ENCODE data around the gene DZIP3.

Gene DZIP3, protein sequence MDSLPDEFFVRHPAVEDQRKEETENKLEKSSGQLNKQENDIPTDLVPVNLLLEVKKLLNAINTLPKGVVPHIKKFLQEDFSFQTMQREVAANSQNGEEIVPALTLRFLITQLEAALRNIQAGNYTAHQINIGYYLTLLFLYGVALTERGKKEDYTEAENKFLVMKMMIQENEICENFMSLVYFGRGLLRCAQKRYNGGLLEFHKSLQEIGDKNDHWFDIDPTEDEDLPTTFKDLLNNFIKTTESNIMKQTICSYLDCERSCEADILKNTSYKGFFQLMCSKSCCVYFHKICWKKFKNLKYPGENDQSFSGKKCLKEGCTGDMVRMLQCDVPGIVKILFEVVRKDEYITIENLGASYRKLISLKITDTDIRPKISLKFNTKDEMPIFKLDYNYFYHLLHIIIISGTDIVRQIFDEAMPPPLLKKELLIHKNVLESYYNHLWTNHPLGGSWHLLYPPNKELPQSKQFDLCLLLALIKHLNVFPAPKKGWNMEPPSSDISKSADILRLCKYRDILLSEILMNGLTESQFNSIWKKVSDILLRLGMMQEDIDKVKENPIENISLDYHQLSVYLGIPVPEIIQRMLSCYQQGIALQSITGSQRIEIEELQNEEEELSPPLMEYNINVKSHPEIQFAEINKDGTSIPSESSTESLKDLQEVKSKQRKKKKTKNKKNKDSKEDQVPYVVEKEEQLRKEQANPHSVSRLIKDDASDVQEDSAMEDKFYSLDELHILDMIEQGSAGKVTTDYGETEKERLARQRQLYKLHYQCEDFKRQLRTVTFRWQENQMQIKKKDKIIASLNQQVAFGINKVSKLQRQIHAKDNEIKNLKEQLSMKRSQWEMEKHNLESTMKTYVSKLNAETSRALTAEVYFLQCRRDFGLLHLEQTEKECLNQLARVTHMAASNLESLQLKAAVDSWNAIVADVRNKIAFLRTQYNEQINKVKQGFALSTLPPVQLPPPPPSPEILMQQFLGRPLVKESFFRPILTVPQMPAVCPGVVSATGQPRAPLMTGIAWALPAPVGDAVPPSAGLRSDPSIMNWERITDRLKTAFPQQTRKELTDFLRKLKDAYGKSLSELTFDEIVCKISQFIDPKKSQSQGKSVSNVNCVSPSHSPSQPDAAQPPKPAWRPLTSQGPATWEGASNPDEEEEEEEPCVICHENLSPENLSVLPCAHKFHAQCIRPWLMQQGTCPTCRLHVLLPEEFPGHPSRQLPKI

DNA sequence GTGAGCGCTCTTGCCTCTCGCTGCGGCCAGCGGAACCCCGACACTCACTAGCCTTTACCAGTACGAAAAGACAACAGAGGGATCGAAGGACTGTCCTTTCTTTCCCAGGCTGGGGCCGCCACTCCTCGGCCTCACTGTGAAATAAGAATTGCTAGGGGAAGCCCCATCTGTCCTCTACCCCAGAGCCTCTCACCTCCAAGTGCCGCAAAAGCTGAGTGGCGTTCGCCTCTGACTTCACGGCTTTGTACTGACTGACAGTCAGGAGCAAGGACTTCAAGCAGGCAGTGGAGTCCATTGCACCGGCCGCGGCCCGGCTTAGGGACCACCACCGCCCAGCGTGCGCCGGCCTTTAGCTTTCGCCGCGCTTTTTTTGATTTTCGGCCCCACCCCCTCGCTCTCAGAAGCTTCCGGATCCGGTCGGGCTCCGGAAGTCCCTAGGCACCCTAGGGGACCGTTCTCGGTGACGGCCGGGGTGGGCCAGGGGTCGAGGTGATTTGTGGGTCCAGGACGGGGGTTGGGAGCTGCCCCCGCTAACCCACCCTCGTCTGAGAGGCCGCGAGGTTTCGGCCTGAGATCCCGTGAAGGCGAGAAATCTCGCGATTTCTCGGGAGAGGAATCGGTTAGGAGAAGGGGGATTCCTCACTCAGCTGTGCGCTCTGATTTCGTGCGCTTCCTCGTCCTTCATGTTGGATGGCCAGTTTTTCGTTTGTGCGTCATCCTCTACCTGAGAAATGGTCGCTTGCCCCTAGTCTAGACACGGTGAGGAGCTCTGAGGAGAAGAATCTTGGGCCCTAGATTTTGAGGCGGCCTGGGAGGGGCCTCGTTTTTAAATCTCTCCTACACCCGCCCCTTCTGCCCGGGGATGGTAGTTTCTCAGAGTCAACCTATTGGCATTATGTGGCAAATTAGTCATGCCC, at the start of gene DZIP3, which contains the start of gene CIP2A:
Gene DZIP3 (plus strand): TSS at position 642 of the 917 bp plus-strand sequence. CDS start 15,685 bp downstream, outside the sequence.
Gene CIP2A (minus strand): TSS at position 358 of the 917 bp plus-strand sequence. CDS start 63 bp downstream, at position 295.
- DNase-seq (ENCODE audit: low spot score in 2 of 2) (peak; percentile 77 to 86), ATAC-seq (replicated peaks; ENCODE audit: extremely low read depth, poor library complexity, severe bottlenecking) (peak; percentile 80)
- Mint-ChIP-seq H3K4me1 (peaks cover 37% of the 10 kb centered on the region), H3K27me3 (no peaks in the 10 kb centered on the region), H3K4me3 (peak within 1 kb of the TSS; percentile 93), H3K9me3 (no peaks in the 10 kb centered on the region), H3K36me3 (ENCODE audit: insufficient read depth) (peaks cover 14% of the 10 kb centered on the region), H3K27ac (ENCODE audit: low read depth) (peak within 1 kb of the TSS; percentile 98)

DNA sequence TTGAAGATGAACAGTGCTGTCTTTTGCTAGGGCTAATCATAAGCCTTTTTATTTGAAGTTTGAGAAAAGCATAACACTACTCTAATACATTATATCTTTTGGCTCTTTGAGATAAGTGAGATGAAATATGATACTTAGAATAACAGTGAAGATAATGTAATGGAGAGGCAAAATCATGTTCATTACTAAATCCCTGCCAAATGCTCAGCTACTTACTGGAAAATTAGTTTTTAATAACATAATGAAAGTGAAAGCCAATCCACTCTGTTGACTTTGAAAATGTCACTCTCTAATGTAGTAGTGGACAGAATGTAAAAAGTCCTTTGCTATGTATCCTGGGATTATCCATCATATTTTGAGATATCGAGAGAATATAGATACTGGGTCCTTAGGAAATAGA, 43.3 kb upstream of the DZIP3 start:
- no peak for ATAC-seq (replicated peaks; ENCODE audit: extremely low read depth, poor library complexity, severe bottlenecking)
- H3K4me3 Mint-ChIP-seq, result peak overlapping the region; percentile 68
- peak overlapping the region; percentile 84 for H3K27ac Mint-ChIP-seq (ENCODE audit: low read depth)
- peaks cover 14% of the 10 kb centered on the region for H3K4me1 Mint-ChIP-seq
- no peaks in the 10 kb centered on the region for H3K27me3 Mint-ChIP-seq
- no peaks in the 10 kb centered on the region for H3K9me3 Mint-ChIP-seq
- peaks cover 3% of the 10 kb centered on the region for H3K36me3 Mint-ChIP-seq (ENCODE audit: insufficient read depth)
- no peak for DNase-seq (ENCODE audit: low spot score in 2 of 2)

DNA sequence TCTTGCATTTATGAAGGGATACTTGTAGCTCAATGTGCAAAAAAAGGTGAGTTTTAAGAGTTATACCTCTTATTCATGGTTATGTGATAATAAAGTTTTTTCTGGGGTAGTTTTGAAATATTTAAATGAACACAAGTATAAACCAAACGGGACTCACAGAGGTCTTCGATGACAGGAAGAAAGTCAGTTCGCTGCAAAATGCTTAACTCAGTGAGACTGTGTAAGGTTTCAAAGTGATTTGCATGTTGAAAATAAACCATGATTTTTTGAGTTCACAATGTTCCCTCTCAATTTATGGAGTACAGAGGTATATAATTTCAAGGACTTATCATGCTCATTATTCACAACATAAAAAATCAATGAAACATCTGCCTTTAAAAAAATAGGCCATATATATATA, 42.8 kb upstream of the DZIP3 start:
- no peak for ATAC-seq (replicated peaks; ENCODE audit: extremely low read depth, poor library complexity, severe bottlenecking)
- H3K36me3 Mint-ChIP-seq (ENCODE audit: insufficient read depth), result peaks cover 3% of the 10 kb centered on the region
- no peaks in the 10 kb centered on the region for H3K9me3 Mint-ChIP-seq
- peaks cover 14% of the 10 kb centered on the region for H3K4me1 Mint-ChIP-seq
- peak overlapping the region; percentile 84 for H3K27ac Mint-ChIP-seq (ENCODE audit: low read depth)
- peak overlapping the region; percentile 68 for H3K4me3 Mint-ChIP-seq
- H3K27me3 Mint-ChIP-seq, result no peaks in the 10 kb centered on the region
- no peak for DNase-seq (ENCODE audit: low spot score in 2 of 2)

DNA sequence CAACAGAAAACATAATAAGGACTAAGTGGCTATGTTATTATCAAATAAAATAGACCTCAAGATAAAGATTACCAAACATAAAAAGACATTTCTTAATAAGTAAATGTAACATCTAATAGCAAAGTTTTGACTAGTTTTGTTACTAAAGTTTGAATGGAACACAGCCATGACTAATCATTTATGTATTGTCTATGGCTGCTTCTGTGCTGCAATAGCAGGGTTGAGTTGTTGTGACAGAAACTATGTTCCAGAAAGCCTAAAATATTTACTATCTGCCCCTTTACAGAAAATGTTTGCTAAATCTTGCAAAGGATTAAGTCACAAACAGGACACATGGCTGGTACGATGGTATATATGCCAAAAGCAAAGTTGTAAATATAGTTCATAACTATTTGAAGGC, 41.2 kb upstream of the DZIP3 start:
- no peak overlapping the region for H3K4me3 Mint-ChIP-seq
- ATAC-seq (replicated peaks; ENCODE audit: extremely low read depth, poor library complexity, severe bottlenecking) (no peak), DNase-seq (ENCODE audit: low spot score in 2 of 2) (no peak)
- no peak overlapping the region for H3K27ac Mint-ChIP-seq (ENCODE audit: low read depth)
- no peaks in the 10 kb centered on the region for H3K27me3 Mint-ChIP-seq
- H3K36me3 Mint-ChIP-seq (ENCODE audit: insufficient read depth), result peaks cover 3% of the 10 kb centered on the region
- H3K9me3 Mint-ChIP-seq, result no peaks in the 10 kb centered on the region
- peaks cover 23% of the 10 kb centered on the region for H3K4me1 Mint-ChIP-seq

DNA sequence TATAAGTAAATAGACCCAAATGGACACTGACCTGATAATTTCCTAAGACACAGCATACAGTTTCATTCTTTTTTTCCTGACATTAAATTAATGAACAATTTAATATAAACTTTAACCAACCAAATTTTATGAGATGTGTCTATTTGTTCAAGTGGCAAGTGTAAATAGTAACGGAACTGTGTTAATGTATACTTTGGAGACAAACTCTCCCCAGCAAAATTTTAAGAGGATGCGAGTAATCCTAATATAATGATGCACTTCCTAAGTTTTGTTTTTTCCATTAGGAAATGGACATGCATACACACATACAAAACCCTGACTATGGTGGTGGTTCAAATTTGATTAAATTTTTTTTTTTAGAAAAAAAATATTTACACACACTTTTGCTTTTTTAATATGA, 40.6 kb upstream of the DZIP3 start:
- H3K9me3 Mint-ChIP-seq, result no peaks in the 10 kb centered on the region
- no peak overlapping the region for H3K4me3 Mint-ChIP-seq
- H3K27me3 Mint-ChIP-seq, result no peaks in the 10 kb centered on the region
- no peak overlapping the region for H3K27ac Mint-ChIP-seq (ENCODE audit: low read depth)
- peaks cover 23% of the 10 kb centered on the region for H3K4me1 Mint-ChIP-seq
- H3K36me3 Mint-ChIP-seq (ENCODE audit: insufficient read depth), result peaks cover 3% of the 10 kb centered on the region
- DNase-seq (ENCODE audit: low spot score in 2 of 2) (no peak), ATAC-seq (replicated peaks; ENCODE audit: extremely low read depth, poor library complexity, severe bottlenecking) (no peak)

DNA sequence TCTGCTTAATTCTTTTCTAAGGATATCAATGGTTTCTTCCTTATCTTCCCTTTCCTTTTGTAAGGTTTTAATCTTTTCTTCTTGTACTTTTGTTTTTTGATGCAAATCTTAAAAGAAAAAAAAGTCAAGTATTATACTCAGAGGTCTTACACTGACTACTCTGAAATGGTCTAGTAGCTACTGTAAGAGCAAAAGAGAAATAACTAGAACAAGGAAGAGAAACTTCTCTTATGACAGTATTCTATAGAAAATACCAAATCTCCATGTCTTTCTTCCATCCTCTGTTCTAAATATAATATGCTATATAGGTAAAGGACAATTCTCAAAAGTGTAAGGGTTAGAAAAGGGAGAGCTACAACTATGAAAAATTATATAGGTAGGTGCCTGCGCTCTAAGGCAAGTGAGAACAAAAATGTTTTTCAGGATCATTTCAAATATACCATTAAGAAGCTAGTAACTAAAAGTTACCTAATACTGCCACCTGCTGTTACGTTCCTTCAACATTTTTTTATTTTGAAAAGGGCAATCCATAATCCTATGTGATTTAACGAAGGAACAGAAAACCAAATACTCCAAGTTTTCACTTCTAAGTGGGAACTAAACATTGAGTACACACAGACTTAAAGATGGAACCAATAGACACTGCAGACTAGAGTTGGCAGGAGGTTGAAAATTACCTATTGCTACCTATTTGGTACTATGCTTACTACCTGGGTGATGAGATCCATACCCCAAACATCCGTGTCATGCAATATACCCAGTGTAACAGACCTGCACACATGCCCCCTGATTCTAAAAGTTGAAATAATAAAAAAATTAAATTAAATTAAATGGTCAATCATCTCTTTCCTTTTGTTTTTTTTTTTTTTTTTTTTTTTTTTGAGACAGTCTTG, 37.0 kb upstream of the DZIP3 start:
- ATAC-seq (replicated peaks; ENCODE audit: extremely low read depth, poor library complexity, severe bottlenecking) (no peak), DNase-seq (ENCODE audit: low spot score in 2 of 2) (no peak)
- no peak overlapping the region for H3K4me3 Mint-ChIP-seq

DNA sequence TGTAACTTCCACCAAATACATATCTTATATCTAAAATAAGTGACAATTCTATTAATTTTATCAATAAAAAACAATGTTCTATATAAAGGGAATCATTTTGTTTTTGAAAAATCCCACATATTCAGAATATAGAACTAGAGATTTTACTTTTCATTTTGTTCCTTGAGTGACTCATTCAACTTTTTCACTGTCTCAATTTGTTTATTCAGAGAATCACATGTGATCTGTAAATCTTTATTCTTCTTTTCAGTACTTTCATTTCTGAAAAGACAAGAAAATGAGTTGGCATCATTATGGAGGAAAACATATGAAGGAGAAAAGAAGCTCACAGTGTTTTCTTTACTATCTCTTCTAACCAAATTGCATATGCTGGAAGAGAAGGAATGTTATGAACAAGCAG, 35.3 kb upstream of the DZIP3 start:
- no peaks in the 10 kb centered on the region for H3K27me3 Mint-ChIP-seq
- H3K4me3 Mint-ChIP-seq, result no peak overlapping the region
- peaks cover 2% of the 10 kb centered on the region for H3K36me3 Mint-ChIP-seq (ENCODE audit: insufficient read depth)
- H3K4me1 Mint-ChIP-seq, result peaks cover 9% of the 10 kb centered on the region
- DNase-seq (ENCODE audit: low spot score in 2 of 2) (no peak), ATAC-seq (replicated peaks; ENCODE audit: extremely low read depth, poor library complexity, severe bottlenecking) (no peak)
- no peaks in the 10 kb centered on the region for H3K9me3 Mint-ChIP-seq
- no peak overlapping the region for H3K27ac Mint-ChIP-seq (ENCODE audit: low read depth)

More for the DNA sequence above, 37.0 kb upstream of the DZIP3 start:
- no peaks in the 10 kb centered on the region for H3K27me3 Mint-ChIP-seq
- peaks cover 9% of the 10 kb centered on the region for H3K4me1 Mint-ChIP-seq
- peak overlapping the region; percentile 38 for H3K27ac Mint-ChIP-seq (ENCODE audit: low read depth)
- no peaks in the 10 kb centered on the region for H3K36me3 Mint-ChIP-seq (ENCODE audit: insufficient read depth)
- H3K9me3 Mint-ChIP-seq, result no peaks in the 10 kb centered on the region

DNA sequence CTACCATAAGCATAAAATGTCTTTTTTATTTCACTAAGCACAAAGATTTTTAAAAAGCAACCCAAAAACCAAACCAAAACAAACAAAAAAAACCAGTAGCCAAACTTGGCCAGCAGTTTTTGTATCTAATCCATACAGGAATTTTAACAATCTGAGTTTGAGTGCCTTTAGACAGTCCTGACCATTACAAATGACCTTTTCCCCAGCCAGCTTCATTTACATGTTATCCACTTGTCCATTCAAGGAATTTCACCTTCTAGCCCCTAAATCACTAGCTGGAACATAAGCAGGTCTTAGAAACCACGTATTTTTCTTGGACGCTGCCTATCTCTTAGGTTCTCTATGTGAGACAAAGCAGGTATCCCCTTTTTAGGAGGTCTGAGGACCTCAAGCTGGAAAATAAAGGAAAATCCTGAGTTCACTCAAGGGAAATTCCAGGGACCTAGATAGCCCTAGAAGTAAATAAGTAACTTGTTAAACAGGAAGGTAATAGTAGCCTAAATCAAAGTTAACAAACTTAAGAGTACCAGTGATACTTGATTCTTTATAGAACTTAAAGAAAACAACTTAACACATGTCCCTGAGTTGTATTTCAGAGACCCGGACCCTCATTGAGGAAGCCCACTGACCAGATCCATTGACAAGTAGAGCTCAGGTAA, 34.5 kb upstream of the DZIP3 start:
- no peak for ATAC-seq (replicated peaks; ENCODE audit: extremely low read depth, poor library complexity, severe bottlenecking)
- DNase-seq (ENCODE audit: low spot score in 2 of 2), result no peak
- peaks cover 9% of the 10 kb centered on the region for H3K4me1 Mint-ChIP-seq
- H3K27ac Mint-ChIP-seq (ENCODE audit: low read depth), result no peak overlapping the region
- H3K9me3 Mint-ChIP-seq, result no peaks in the 10 kb centered on the region
- no peak overlapping the region for H3K4me3 Mint-ChIP-seq
- H3K36me3 Mint-ChIP-seq (ENCODE audit: insufficient read depth), result peaks cover 4% of the 10 kb centered on the region
- H3K27me3 Mint-ChIP-seq, result no peaks in the 10 kb centered on the region

DNA sequence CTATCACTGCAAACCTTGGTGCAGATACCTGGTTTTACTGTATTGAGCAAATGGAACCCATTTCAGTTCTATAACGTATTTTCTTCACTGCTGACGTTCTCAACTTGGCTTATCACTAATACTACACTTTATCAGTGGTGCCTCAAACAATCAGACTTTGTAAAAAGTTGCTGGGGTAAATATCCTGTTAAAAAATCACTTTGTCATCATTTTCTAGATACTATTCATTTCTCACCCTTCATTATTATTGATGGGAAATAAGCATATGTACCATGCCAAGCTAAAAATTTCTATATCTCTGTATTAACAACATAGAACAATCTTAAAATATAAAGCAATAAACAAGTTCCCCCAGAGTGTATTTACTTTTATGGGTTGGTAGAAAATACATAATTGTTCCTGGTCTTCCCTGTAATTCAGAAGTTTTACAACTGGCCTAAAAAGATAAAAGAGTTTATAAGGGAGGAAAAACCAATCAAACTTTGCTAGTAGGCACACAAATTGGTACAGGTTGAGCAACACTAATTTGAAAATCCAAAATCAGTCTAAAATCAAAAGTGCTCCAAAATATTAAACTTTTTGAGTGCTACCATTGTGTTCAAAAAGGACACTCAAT, 33.4 kb upstream of the DZIP3 start:
- H3K9me3 Mint-ChIP-seq, result no peaks in the 10 kb centered on the region
- no peaks in the 10 kb centered on the region for H3K27me3 Mint-ChIP-seq
- DNase-seq (ENCODE audit: low spot score in 2 of 2), result no peak
- ATAC-seq (replicated peaks; ENCODE audit: extremely low read depth, poor library complexity, severe bottlenecking), result no peak
- no peak overlapping the region for H3K27ac Mint-ChIP-seq (ENCODE audit: low read depth)
- H3K4me3 Mint-ChIP-seq, result no peak overlapping the region
- H3K36me3 Mint-ChIP-seq (ENCODE audit: insufficient read depth), result peaks cover 4% of the 10 kb centered on the region
- peaks cover 9% of the 10 kb centered on the region for H3K4me1 Mint-ChIP-seq

DNA sequence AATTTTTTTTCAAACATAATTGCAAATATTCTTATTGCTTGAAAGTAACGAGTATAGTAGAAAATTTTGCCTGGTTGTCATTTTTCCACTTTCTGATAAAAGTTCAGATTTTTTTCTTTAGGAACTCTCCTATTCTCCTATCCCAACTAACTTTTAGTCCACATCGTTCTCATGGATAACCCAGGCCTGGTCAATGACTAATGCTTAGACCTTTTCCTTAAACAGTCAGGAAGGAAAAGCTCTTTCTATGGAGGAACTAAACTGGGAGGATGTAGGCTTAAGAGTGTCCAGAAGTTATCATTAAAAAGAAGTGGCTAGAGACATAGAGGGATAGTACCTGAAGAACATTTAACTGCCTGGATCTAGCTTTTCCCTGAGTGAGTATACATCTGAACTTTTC, 27.0 kb upstream of the DZIP3 start:
- H3K36me3 Mint-ChIP-seq (ENCODE audit: insufficient read depth), result peaks cover 8% of the 10 kb centered on the region
- no peaks in the 10 kb centered on the region for H3K27me3 Mint-ChIP-seq
- no peak for DNase-seq (ENCODE audit: low spot score in 2 of 2)
- ATAC-seq (replicated peaks; ENCODE audit: extremely low read depth, poor library complexity, severe bottlenecking), result no peak
- no peaks in the 10 kb centered on the region for H3K9me3 Mint-ChIP-seq
- H3K4me1 Mint-ChIP-seq, result no peaks in the 10 kb centered on the region
- no peak overlapping the region for H3K27ac Mint-ChIP-seq (ENCODE audit: low read depth)
- H3K4me3 Mint-ChIP-seq, result no peak overlapping the region

Data from central memory CD8-positive, alpha-beta T cell (primary cell).